ENCODE measurements around the gene PREPL. TPM values are rescaled to one million over a fixed set of nuclear protein-coding genes. Genes with fewer than 3 reads are reported as not detected.

Gene PREPL
- 24.4 and 29.5 TPM in 2 replicates for total RNA-seq

DNA sequence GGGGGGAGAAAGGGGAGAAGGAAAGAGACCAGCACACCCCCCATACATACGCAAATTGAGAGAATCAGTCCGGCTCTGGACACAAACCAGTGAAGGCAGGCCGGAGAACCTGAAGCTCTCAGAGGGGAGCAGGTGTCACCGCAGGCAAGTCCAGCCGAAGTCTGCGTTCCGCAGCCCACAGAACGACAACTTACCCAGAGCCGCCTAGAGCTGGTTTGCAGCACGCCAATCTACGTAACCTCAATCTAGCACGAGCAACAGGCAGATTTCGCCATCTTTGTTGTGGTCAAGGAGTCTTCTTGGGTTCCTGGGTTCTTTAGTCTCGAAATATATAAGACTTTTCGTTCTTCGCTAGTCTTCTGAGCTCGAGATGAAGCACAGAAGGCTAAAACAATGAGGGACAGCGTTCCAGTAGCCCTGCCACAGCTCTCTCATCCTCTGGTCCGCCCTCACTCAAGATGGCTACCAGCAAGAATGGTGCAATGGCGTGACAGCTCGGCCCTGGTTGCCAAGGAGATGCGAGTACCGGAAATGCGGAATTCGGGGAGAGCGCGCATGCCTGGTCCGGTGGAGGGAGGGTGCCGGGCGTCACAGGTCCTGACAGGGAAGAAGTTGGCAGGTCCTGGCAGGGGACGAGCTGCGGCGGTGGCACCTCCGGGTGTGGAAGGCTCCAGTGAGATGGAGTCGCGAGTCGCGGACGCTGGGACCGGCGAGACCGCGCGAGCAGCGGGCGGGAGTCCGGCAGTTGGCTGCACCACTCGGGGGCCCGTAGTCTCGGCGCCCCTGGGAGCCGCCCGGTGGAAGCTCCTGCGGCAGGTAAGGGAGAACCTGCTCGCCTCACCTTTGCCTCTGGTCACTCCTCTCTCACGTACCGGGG is at the start of gene PREPL, which contains the start of gene CAMKMT:
TSS of gene PREPL (minus strand) at position 165 of the 877 bp plus-strand sequence. CDS start 15,152 bp downstream, outside the sequence.
TSS of gene CAMKMT (plus strand) at position 618 of the 877 bp plus-strand sequence.

Other genes with a start within 250 kb of the PREPL start
- 8.2 and 9.6 TPM in 2 replicates for gene PPM1B, start 192.6 kb downstream of the PREPL start, total RNA-seq
- gene SLC3A1, start 86.0 kb downstream of the PREPL start, total RNA-seq, result not detected in 2 replicates
- 7.7 and 11.6 TPM in 2 replicates for gene CAMKMT, start 453 bp upstream of the PREPL start, total RNA-seq